ENCODE results near the gene PPFIBP2.

The PPFIBP2 gene

GRCh38 chr11:7511401-7511800 lies 2.4 kb upstream of the PPFIBP2 start:
- H3K9me2 ChIP-seq (ENCODE audit: low read depth, low read length): no peaks in the 10 kb centered on the region
- peak overlapping the region; percentile 83; the same call in 1 of the 2 replicates for H3K4me2 ChIP-seq (ENCODE audit: low read length)
- no peaks in the 10 kb centered on the region; the same call in 1 of the 2 replicates for H3K36me3 ChIP-seq (ENCODE audit: insufficient read depth, low read length)
- H3F3A ChIP-seq (ENCODE audit: insufficient read depth, low read length): 0 out of 2 replicates have a peak, but pooled peaks cover 4% of the 10 kb centered on the region
- H3K9ac ChIP-seq (ENCODE audit: low read length): no peak overlapping the region; the same call in 1 of the 2 replicates
- H3K27me3 ChIP-seq (ENCODE audit: insufficient read depth, low read length): no peaks in the 10 kb centered on the region
- no peaks in the 10 kb centered on the region for H4K20me1 ChIP-seq (ENCODE audit: insufficient read depth, low read length)
- no peak overlapping the region for H2AFZ ChIP-seq (ENCODE audit: low read length)
- H3K4me1 ChIP-seq (ENCODE audit: insufficient read depth, low read length, severe bottlenecking): peaks cover 43% of the 10 kb centered on the region
- no peaks in the 10 kb centered on the region for H3K9me3 ChIP-seq (ENCODE audit: low read length)
- peaks cover 16% of the 10 kb centered on the region; the same call in 1 of the 2 replicates for H3K79me2 ChIP-seq (ENCODE audit: insufficient read depth, low read length)
- peak overlapping the region; percentile 89 for H3K4me3 ChIP-seq (ENCODE audit: low read depth, low read length, poor library complexity, severe bottlenecking)
- TF ChIP-seq EZH2 (IDR thresholded peaks at IDR 0.05; ENCODE audit: borderline replicate concordance, low read length) (no peak), CTCF (IDR thresholded peaks at IDR 0.05; ENCODE audit: low read length) (no peak)
- peak overlapping the region; percentile 92 for H3K27ac ChIP-seq (ENCODE audit: low read depth, low read length, poor library complexity, severe bottlenecking)

GRCh38 chr11:7512525-7513233 lies 1.1 kb upstream of the PPFIBP2 start:
- Histone ChIP-seq H3K9ac (ENCODE audit: low read length) (peak overlapping the region; percentile 89), H3K27ac (ENCODE audit: low read depth, low read length, poor library complexity, severe bottlenecking) (peak overlapping the region; percentile 92), H4K20me1 (ENCODE audit: insufficient read depth, low read length) (no peaks in the 10 kb centered on the region)

GRCh38 chr11:7514099-7514591 lies 346 bp downstream of the PPFIBP2 start:
- H3K27ac ChIP-seq (ENCODE audit: low read depth, low read length, poor library complexity, severe bottlenecking): peak overlapping the region; percentile 92

More at GRCh38 chr11:7512525-7513233, 1.1 kb upstream of the PPFIBP2 start:
- H3K4me1 ChIP-seq (ENCODE audit: insufficient read depth, low read length, severe bottlenecking): peaks cover 51% of the 10 kb centered on the region
- H3K9me3 ChIP-seq (ENCODE audit: low read length): no peaks in the 10 kb centered on the region
- peak overlapping the region; percentile 89 for H3K4me3 ChIP-seq (ENCODE audit: low read depth, low read length, poor library complexity, severe bottlenecking)
- 0 out of 2 replicates have a peak, but pooled peaks cover 4% of the 10 kb centered on the region for H3F3A ChIP-seq (ENCODE audit: insufficient read depth, low read length)
- peak overlapping the region; percentile 83 for H3K4me2 ChIP-seq (ENCODE audit: low read length)
- no peaks in the 10 kb centered on the region for H3K9me2 ChIP-seq (ENCODE audit: low read depth, low read length)
- TF ChIP-seq EZH2 (IDR thresholded peaks at IDR 0.05; ENCODE audit: borderline replicate concordance, low read length): no peak
- no peak for TF ChIP-seq CTCF (IDR thresholded peaks at IDR 0.05; ENCODE audit: low read length)
- H3K27me3 ChIP-seq (ENCODE audit: insufficient read depth, low read length): no peaks in the 10 kb centered on the region
- H3K79me2 ChIP-seq (ENCODE audit: insufficient read depth, low read length): peaks cover 16% of the 10 kb centered on the region; the same call in 1 of the 2 replicates
- H2AFZ ChIP-seq (ENCODE audit: low read length): no peak overlapping the region
- no peaks in the 10 kb centered on the region for H3K36me3 ChIP-seq (ENCODE audit: insufficient read depth, low read length)

More at GRCh38 chr11:7514099-7514591, 346 bp downstream of the PPFIBP2 start:
- H4K20me1 ChIP-seq (ENCODE audit: insufficient read depth, low read length): no peaks in the 10 kb centered on the region
- H3K4me3 ChIP-seq (ENCODE audit: low read depth, low read length, poor library complexity, severe bottlenecking): peak overlapping the region; percentile 89
- peaks cover 60% of the 10 kb centered on the region for H3K4me1 ChIP-seq (ENCODE audit: insufficient read depth, low read length, severe bottlenecking)
- no peaks in the 10 kb centered on the region for H3K27me3 ChIP-seq (ENCODE audit: insufficient read depth, low read length)
- TF ChIP-seq EZH2 (IDR thresholded peaks at IDR 0.05; ENCODE audit: borderline replicate concordance, low read length): no peak
- no peak for TF ChIP-seq CTCF (IDR thresholded peaks at IDR 0.05; ENCODE audit: low read length)
- peaks cover 16% of the 10 kb centered on the region; the same call in 1 of the 2 replicates for H3K79me2 ChIP-seq (ENCODE audit: insufficient read depth, low read length)
- H3K9me3 ChIP-seq (ENCODE audit: low read length): no peaks in the 10 kb centered on the region
- H3K36me3 ChIP-seq (ENCODE audit: insufficient read depth, low read length): no peaks in the 10 kb centered on the region
- no peak overlapping the region for H2AFZ ChIP-seq (ENCODE audit: low read length)
- H3K9me2 ChIP-seq (ENCODE audit: low read depth, low read length): no peaks in the 10 kb centered on the region
- peak overlapping the region; percentile 83 for H3K4me2 ChIP-seq (ENCODE audit: low read length)
- H3K9ac ChIP-seq (ENCODE audit: low read length): peak overlapping the region; percentile 89
- 0 out of 2 replicates have a peak, but pooled peaks cover 4% of the 10 kb centered on the region for H3F3A ChIP-seq (ENCODE audit: insufficient read depth, low read length)
